ENCODE measurements around the gene CTTNBP2. TPM values are rescaled to one million over a fixed set of nuclear protein-coding genes. Genes with fewer than 3 reads are reported as not detected.

Gene CTTNBP2
- total RNA-seq, 1 experiment from 2014 or later, result 17.6 TPM

DNA sequence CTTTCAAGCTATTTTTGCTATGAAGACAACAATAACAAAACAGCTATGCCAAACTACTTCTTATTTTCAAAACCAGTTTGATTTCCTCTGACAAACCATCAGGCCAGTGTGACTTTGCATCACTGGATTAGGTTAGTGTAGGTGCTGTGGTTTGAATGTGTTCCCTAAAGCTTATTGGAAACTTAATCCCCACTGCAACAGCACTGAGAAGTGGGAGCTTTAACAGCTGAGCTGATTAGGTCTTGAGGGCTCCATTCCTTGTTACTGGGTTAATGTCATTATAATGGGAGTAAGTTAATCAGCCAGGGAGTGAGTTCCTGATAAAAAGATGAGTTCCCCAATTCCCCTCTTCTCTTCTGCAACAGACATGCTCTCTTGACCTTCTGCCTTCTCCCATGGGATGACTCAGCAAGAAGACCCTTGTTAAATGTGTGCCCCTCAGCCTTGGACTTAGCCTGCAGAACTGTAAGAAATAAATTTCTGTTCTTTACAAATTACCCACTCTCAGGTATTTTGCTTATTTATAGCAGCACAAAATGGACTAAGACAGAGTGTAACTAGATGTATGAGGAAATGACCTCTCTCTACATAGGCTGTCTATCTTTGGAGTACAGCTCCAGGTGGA, 186.8 kb downstream of the CTTNBP2 start:
- Histone ChIP-seq H2BK20ac (ENCODE audit: low read depth, low read length, poor library complexity, severe bottlenecking) (no peak overlapping the region), H3K56ac (ENCODE audit: insufficient read length, low read depth, low read length) (no peak overlapping the region), H3K79me1 (ENCODE audit: insufficient read depth, low read depth, low read length, poor library complexity, severe bottlenecking) (no peaks in the 10 kb centered on the region), H3K27ac (ENCODE audit: insufficient read length, low read depth, low read length) (no peak overlapping the region), H3T11ph (ENCODE audit: low read length) (no peak overlapping the region), H3K79me2 (ENCODE audit: insufficient read depth, low read length) (no peaks in the 10 kb centered on the region), H4K8ac (replicated peaks; ENCODE audit: insufficient read length, low read depth, low read length) (no peak overlapping the region), H2AK5ac (ENCODE audit: insufficient read length, low read length) (no peak overlapping the region), H3K4me1 (ENCODE audit: insufficient read depth, low read length) (peaks cover 3% of the 10 kb centered on the region; the same call in 1 of the 2 replicates), H4K20me1 (ENCODE audit: control insufficient read depth, insufficient read depth, insufficient read length) (no peaks in the 10 kb centered on the region), H3K9ac (ENCODE audit: extremely low read depth, insufficient read length, low read length) (no peak overlapping the region), H3K9me3 (ENCODE audit: control insufficient read depth, low read depth, low read length) (no peaks in the 10 kb centered on the region), H3K18ac (ENCODE audit: insufficient read length, low read depth, low read length) (no peak overlapping the region), H3K14ac (ENCODE audit: insufficient read depth, low read length) (no peak overlapping the region), H3K4me2 (ENCODE audit: insufficient read depth, insufficient read length, low read length) (no peak overlapping the region), H4K5ac (ENCODE audit: insufficient read length, low read depth, low read length) (no peak overlapping the region), H3K27me3 (ENCODE audit: insufficient read depth, low read length) (no peaks in the 10 kb centered on the region), H2BK12ac (ENCODE audit: insufficient read length, low read depth, low read length) (no peak overlapping the region), H2BK120ac (ENCODE audit: low read depth, low read length, poor library complexity, severe bottlenecking) (no peak overlapping the region), H2BK15ac (ENCODE audit: low read depth, low read length) (no peak overlapping the region), H3K4ac (ENCODE audit: low read depth, low read length) (no peak overlapping the region), H3K23me2 (ENCODE audit: insufficient read length, low read depth, low read length, poor library complexity, severe bottlenecking) (no peaks in the 10 kb centered on the region), H3K23ac (ENCODE audit: insufficient read length, low read depth, low read length) (no peak overlapping the region), H2AFZ (ENCODE audit: low read length) (no peak overlapping the region), H4K91ac (ENCODE audit: insufficient read length, low read depth, low read length) (no peak overlapping the region), H2BK5ac (ENCODE audit: insufficient read length, low read length) (no peak overlapping the region)
- no peaks in the 10 kb centered on the region for H3K27me3 Mint-ChIP-seq (ENCODE audit: low read depth)
- H3K4me3 Mint-ChIP-seq, result no peak overlapping the region
- H3K27ac Mint-ChIP-seq, result no peak overlapping the region
- H3K9me3 Mint-ChIP-seq, result no peaks in the 10 kb centered on the region
- peaks cover 15 to 17% of the 10 kb centered on the region in 2 experiments for H3K4me1 Mint-ChIP-seq
- no peak for DNase-seq
- H3K36me3 Mint-ChIP-seq (ENCODE audit: insufficient read depth in 1 of 3, low read depth in 3 of 3), result no peaks in the 10 kb centered on the region; a peak in 1 of 7 replicates
- TF ChIP-seq, protein P1, sequence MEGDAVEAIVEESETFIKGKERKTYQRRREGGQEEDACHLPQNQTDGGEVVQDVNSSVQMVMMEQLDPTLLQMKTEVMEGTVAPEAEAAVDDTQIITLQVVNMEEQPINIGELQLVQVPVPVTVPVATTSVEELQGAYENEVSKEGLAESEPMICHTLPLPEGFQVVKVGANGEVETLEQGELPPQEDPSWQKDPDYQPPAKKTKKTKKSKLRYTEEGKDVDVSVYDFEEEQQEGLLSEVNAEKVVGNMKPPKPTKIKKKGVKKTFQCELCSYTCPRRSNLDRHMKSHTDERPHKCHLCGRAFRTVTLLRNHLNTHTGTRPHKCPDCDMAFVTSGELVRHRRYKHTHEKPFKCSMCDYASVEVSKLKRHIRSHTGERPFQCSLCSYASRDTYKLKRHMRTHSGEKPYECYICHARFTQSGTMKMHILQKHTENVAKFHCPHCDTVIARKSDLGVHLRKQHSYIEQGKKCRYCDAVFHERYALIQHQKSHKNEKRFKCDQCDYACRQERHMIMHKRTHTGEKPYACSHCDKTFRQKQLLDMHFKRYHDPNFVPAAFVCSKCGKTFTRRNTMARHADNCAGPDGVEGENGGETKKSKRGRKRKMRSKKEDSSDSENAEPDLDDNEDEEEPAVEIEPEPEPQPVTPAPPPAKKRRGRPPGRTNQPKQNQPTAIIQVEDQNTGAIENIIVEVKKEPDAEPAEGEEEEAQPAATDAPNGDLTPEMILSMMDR (conservative IDR thresholded peaks at IDR 0.05), result no peak
